Measurements from ENCODE around the gene RFX8.

GRCh38 chr2:101380376-101380775 lies 94.5 kb downstream of the RFX8 start:
- TF ChIP-seq HCFC1 (IDR thresholded peaks at IDR 0.05; ENCODE audit: low read length) = no peak
- no peak for TF ChIP-seq USF1 (IDR thresholded peaks at IDR 0.05; ENCODE audit: borderline replicate concordance, extremely low read length, insufficient read depth, low read depth, low read length)
- TF ChIP-seq SIN3A (IDR thresholded peaks at IDR 0.05; ENCODE audit: low read depth, low read length) = no peak

Data from GM12878 (cell line).